Parathyroid adenoma (tissue), 2 donors: ENCODE data around the gene ACO2.

Source experiments
- H2AFZ ChIP-seq: fragments of 300-600 bp; sonication (generic); one replicate; pipeline ENCODE4 v1.7.0; 2017; ENCODE audit warnings: antibody characterized with exemption, mild to moderate bottlenecking
- H3K27ac ChIP-seq: fragments of 300-600 bp; sonication (generic); one replicate; pipeline ENCODE4 v1.7.0; 2017
- H3K27me3 ChIP-seq: fragments of 300-600 bp; sonication (generic); one replicate; pipeline ENCODE4 v1.7.0; 2017; ENCODE audit warnings: low read length; ENCODE audit not compliant: control insufficient read depth, insufficient read depth
- H3K36me3 ChIP-seq: fragments of 300-600 bp; sonication (generic); one replicate; pipeline ENCODE4 v1.7.0; 2017; ENCODE audit warnings: low read length; ENCODE audit not compliant: control insufficient read depth, insufficient read depth
- H3K4me1 ChIP-seq: fragments of 300-600 bp; sonication (generic); one replicate; pipeline ENCODE4 v1.7.0; 2017; ENCODE audit warnings: control low read depth
- H3K4me2 ChIP-seq: fragments of 300-600 bp; sonication (generic); one replicate; pipeline ENCODE4 v1.7.0; 2017; ENCODE audit warnings: low read length
- H3K4me3 ChIP-seq: fragments of 300-600 bp; sonication (generic); one replicate; pipeline ENCODE4 v1.7.0; 2017; ENCODE audit warnings: low read depth, low read length
- H3K79me2 ChIP-seq: fragments of 300-600 bp; sonication (generic); one replicate; pipeline ENCODE4 v1.7.0; 2017; ENCODE audit warnings: control low read depth
- H3K9ac ChIP-seq: fragments of 300-600 bp; sonication (generic); one replicate; pipeline ENCODE4 v1.7.0; 2017; ENCODE audit warnings: mild to moderate bottlenecking
- H3K9me3 ChIP-seq: fragments of 300-600 bp; sonication (generic); one replicate; pipeline ENCODE4 v1.7.0; 2017; ENCODE audit warnings: low read length; ENCODE audit not compliant: control insufficient read depth
- CTCF ChIP-seq: fragments of 300-600 bp; sonication (generic); IDR thresholded peaks from one replicate; pipeline ENCODE4 v1.7.0; 2017; ENCODE audit warnings: antibody characterized with exemption, mild to moderate bottlenecking
- donor health status: primary hyperparathyroidism.

The ACO2 gene

GRCh38 chr22:41522813-41523212 lies 53.9 kb downstream of the ACO2 start:
- Histone ChIP-seq H3K9me3 (no peaks in the 10 kb centered on the region), H3K79me2 (no peaks in the 10 kb centered on the region), H3K36me3 (no peaks in the 10 kb centered on the region), H3K27me3 (no peaks in the 10 kb centered on the region), H3K4me3 (no peak overlapping the region), H3K4me2 (no peak overlapping the region), H3K9ac (no peak overlapping the region), H2AFZ (no peak overlapping the region), H3K27ac (no peak overlapping the region), H3K4me1 (peaks cover 7% of the 10 kb centered on the region)
- TF ChIP-seq CTCF: no peak

- peaks cover 7% of the 10 kb centered on the region for H3K4me1 ChIP-seq
- H3K36me3 ChIP-seq: no peaks in the 10 kb centered on the region
- peak overlapping the region; percentile 32 for H3K27ac ChIP-seq
Measured at GRCh38 chr22:41523464-41524221, 54.7 kb downstream of the ACO2 start.

GRCh38 chr22:41524251-41524661 lies 55.3 kb downstream of the ACO2 start:
- H3K4me1 ChIP-seq: peaks cover 7% of the 10 kb centered on the region
- peak overlapping the region; percentile 32 for H3K27ac ChIP-seq
- H2AFZ ChIP-seq: no peak overlapping the region
- no peak overlapping the region for H3K4me3 ChIP-seq
- no peaks in the 10 kb centered on the region for H3K9me3 ChIP-seq
- no peaks in the 10 kb centered on the region for H3K27me3 ChIP-seq
- H3K9ac ChIP-seq: no peak overlapping the region
- TF ChIP-seq CTCF: no peak
- H3K4me2 ChIP-seq: no peak overlapping the region
- H3K79me2 ChIP-seq: no peaks in the 10 kb centered on the region
- no peaks in the 10 kb centered on the region for H3K36me3 ChIP-seq

More at GRCh38 chr22:41523464-41524221, 54.7 kb downstream of the ACO2 start:
- no peaks in the 10 kb centered on the region for H3K79me2 ChIP-seq
- H3K9me3 ChIP-seq: no peaks in the 10 kb centered on the region
- no peak overlapping the region for H3K4me2 ChIP-seq
- H3K4me3 ChIP-seq: no peak overlapping the region
- no peaks in the 10 kb centered on the region for H3K27me3 ChIP-seq
- TF ChIP-seq CTCF: no peak
- H2AFZ ChIP-seq: no peak overlapping the region
- no peak overlapping the region for H3K9ac ChIP-seq

GRCh38 chr22:41524809-41525449 lies 56.0 kb downstream of the ACO2 start:
- H3K4me3 ChIP-seq: no peak overlapping the region
- H3K9ac ChIP-seq: no peak overlapping the region
- no peaks in the 10 kb centered on the region for H3K27me3 ChIP-seq
- no peak overlapping the region for H3K4me2 ChIP-seq
- no peaks in the 10 kb centered on the region for H3K36me3 ChIP-seq
- no peak overlapping the region for H2AFZ ChIP-seq
- no peak overlapping the region for H3K27ac ChIP-seq
- H3K4me1 ChIP-seq: peaks cover 7% of the 10 kb centered on the region
- no peaks in the 10 kb centered on the region for H3K79me2 ChIP-seq
- no peaks in the 10 kb centered on the region for H3K9me3 ChIP-seq
- TF ChIP-seq CTCF: no peak
